M059J (cell line): Measurements from ENCODE around the gene PRRC2B. TPM values are rescaled to one million over a fixed set of nuclear protein-coding genes. Genes with fewer than 3 reads are reported as not detected.
"Not testable (repeated sequence)": the region's sequence is repeated elsewhere in the genome, so short reads cannot be mapped to it uniquely, and the experiment has no call there.

Experiments used
- DNase-seq: peaks from one replicate; pipeline ENCODE4 v3.0.0-alpha.2; 2012; ENCODE audit warnings: low read depth
- total RNA-seq: library from RNA; depleted of rRNA; stranded (reverse); fragments of >200 nt; shearing (Covaris generic); gene quantifications from 2 replicates; pipeline ENCODE4 v1.2.3, GENCODE V29; 2014

Gene PRRC2B
- total RNA-seq, 1 experiment from 2014 or later = 80.5 TPM

DNA sequence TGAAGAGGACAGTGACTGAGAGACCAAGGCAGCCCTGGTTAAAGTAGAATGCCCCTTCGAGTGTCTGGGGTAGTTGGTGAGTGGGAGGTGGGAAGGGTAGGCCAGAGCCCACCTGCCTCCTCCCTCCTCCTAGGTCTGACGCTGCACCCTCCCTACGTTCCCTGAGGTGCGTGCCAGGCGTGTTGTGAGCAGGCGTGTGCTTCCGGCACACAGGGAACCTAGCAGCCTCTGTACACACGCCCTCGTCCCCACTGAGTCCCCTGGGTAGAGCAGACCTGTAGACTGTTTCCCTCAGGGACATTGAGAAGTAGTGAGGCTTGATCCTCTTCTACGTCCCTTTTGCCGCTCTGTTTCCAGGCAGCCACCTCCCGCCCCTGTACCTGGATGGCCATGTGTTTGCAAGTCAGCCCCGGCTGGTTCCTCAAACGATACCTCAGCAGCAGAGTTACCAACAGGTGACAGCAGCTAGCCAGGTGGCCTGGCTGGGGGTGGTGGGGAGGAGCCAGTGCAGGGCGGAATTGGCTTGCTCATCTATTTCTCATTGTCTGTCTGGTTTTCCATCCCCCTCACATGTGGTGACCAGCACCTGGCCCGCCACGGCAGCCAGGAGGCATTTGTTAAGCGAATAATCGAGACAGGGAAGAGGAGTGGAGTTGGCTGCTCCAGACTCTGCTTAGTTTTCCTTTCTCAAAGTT lies 92.0 kb downstream of the PRRC2B start:
- no peak for DNase-seq

GRCh38 chr9:131487001-131487400 lies 93.1 kb downstream of the PRRC2B start:
- no peak for DNase-seq

DNA sequence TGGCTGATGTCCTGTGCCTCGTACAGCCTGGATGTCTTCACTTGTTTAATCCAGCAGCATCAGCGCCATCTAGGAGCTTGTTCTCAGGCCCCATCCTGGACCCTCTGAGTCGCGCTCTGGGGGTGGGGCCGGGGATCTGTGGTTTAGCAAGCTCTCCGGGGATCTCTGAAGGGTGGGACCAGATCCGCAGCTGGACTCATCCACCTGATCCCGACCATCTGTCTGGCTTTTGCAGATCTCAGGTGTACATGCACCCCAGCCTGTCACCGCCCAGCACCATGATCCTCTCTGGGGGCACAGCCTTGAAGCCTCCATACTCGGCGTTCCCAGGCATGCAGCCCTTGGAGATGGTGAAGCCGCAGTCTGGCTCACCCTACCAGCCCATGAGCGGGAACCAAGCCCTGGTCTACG lies 93.7 kb downstream of the PRRC2B start:
- no peak for DNase-seq

DNA sequence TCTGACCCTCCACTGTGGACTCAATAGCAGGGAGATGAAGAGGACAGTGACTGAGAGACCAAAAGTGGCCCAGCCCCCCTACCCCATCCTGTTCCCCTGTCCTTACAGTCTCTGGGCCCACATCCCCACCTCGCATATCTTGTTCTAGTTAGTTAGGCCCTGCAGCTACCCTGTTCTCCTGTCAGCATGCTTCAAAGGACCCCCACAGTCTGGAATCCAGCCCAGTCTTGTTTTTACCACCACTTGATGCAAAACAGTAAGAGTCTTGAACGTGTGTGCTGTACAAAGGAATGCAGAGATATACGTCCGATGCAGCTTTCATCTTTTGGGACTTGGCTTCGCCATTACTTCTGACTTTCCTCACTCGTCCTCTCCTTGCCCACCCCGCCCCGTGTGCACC lies 96.6 kb downstream of the PRRC2B start:
- DNase-seq = no peak

GRCh38 chr9:131491001-131491710 lies 97.3 kb downstream of the PRRC2B start:
- DNase-seq = no peak

DNA sequence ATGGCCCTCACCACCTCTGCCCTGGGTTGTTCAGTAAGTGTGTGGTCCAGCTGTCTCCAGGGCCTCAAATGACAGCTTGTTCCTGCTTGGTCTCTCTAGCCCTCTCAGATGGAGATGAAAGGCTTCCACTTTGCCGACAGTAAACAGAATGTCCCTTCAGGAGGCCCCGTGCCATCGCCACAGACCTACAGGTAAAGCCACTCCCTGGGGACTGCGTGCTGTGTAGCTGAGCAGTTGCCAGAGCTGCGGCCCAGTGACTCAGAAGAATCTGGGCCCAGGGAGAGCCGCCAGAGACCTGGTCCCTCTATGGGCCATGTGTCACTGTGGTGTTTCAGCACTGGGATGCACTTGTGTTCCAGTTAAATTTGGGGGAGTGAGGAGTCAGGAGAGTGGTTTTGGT lies 98.2 kb downstream of the PRRC2B start:
- no peak for DNase-seq

GRCh38 chr9:131494296-131494870 lies 100.5 kb downstream of the PRRC2B start:
- DNase-seq = no peak

DNA sequence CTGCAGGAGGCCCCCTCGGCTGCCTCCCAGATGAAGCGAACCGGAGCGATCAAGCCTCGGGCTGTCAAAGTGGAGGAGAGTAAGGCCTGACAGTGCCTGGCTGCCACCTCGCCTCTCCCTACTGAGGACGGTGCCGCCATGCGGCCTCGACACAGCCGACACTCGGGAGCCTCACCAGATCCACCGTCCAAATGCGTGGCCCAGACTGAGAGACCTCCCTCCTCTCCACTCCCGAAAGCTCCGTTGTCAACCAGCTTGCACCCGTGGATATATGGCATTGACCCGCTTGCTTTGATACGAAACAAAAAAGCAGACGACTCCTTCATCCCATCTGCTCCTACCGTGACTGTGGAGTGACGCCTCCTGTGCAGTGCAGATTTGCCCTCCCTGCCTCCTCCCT lies 101.9 kb downstream of the PRRC2B start:
- no peak for DNase-seq

- no peak for DNase-seq
Observed at GRCh38 chr9:131496844-131497405, 103.0 kb downstream of the PRRC2B start.

DNA sequence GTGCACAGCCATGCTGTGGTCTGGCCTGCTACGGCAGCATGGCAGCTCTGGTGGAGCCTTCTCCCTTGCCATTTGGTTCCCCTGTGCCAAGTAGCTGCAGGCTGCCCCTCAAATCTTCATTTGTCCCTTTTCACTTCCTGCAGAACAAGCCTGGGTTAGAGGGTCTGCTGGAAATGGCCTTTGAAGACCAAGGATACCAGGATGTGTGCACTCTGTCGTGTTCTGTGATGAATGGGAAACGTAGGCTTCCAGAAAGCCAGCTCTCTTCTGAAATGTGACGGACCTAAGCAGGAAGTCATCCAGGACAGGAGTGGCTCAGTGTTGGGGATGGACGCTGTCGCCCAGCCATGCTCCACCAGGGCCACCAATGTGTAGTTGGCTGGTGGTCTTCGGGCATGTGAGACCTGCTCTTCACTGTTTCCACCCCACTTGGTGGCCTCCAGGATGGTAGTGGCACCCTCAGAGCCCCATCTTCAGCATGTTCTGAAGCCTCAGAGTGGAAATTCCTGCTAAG lies 105.4 kb downstream of the PRRC2B start:
- no peak for DNase-seq

GRCh38 chr9:131500377-131500776 lies 106.5 kb downstream of the PRRC2B start:
- DNase-seq = peak; percentile 31

DNA sequence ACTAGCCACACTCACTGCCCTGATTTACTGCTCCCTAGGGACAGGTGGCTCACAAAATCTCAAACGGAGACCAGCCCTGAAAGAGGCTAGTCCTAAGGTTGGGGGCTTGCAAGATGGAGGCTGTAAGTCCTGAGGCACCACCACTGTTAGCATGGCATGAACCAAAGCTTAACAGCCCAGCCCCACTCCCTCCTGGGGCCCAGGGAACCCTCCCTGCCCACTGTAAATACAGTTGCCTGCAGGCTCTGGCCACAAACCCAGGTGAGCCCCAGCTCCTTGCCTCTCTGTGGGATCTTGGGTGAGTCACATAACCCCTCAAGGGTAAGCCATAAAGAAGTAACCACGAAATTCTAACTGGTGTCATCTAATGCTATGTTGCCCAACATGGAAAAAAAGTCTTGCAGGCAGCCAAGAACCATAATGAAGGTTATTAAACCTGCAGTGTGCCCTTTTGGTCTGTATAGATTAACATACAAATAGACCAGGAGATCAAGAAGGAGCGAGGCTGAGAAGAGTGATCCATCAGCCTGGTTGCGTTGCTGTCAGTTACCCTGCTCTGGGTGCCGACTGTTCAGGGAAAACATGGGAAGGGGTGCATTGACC lies 107.2 kb downstream of the PRRC2B start:
- peak; percentile 98 for DNase-seq

DNA sequence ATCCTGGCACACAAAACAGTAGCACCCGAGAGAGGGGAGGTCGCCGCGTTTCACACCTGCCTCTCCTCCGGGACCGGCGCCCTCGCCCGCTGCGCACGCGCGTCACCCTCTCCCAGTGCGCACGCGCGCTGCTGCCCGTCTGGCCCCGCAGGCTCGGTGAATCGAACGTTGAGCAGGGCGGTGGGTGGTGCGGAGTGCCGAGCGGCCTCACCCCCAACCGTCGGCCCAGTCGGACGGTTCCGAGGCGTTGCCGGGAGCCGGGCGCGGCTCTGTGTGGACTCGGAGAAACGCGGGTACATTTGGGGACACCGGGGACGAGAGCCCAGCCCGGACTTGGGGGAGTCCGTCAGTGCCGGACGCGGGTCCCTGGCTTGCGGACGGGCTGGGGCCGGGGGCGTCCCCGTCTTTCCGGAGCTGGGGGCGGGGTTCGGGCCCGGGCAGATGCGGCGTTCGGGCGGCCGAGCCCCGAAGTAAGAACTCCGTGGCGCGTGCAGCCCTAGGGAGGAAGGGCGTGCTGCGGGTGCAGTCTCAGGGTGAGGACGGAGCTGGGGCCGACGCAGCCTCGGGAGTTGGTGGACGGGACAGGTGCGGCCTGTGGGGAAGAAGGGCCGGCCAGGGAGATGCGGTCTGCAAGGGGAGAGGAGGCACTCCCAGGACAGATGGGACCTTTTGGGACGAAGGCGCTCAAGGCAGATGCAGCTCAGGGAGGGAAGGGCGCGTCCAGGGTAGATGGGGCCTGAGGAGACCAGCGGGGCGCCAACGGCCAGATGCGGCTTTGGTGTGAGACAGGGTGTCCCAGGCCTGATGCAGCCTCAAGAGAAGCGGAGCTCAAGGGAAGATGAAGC lies 109.1 kb downstream of the PRRC2B start, which contains the start of gene POMT1:
Gene POMT1 (plus strand): TSS at position 138 of the 845 bp plus-strand sequence. CDS start 1,301 bp downstream, outside the sequence.
- peak; percentile 85 for DNase-seq

GRCh38 chr9:131503626-131504465 lies 110.0 kb downstream of the PRRC2B start:
- DNase-seq = peak; percentile 77

DNA sequence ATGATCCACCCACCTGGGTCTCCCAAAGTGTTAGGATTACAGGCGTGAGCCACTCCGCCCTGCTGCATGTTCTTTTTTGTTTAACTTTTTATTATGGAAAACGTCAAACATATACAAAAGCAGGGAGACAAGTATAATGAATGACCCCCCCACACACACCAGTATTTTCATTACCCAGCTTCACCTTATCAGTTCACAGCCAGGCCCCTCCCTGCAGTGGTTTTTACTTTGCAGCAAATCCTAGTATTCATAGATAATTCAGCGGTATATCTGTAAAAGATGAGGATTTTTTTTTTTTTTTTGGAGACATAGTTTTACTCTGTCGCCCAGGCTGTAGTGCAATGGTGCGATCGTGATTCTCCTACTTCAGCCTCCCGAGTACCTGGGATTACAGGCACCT lies 111.1 kb downstream of the PRRC2B start:
- DNase-seq = no peak

- no peak for DNase-seq
Observed at GRCh38 chr9:131511416-131511815, 117.5 kb downstream of the PRRC2B start.

DNA sequence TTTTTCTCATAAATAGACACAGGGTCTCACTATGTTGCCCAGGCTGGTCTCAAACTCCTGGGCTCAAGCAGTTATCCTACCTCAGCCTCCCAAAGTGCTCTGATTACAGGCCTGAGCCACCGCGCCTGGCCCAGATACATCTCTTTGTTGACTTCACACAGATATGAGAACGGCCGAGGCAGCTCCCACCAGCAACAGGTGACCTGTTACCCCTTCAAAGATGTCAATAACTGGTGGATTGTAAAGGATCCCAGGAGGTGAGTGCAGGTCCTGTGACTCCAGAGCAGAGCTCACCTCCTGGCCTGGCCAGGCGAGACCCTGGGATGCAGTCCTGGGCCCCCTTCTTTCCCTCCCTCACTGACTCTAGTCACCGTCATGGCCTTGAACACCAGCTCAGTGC lies 118.0 kb downstream of the PRRC2B start:
- DNase-seq = no peak

DNA sequence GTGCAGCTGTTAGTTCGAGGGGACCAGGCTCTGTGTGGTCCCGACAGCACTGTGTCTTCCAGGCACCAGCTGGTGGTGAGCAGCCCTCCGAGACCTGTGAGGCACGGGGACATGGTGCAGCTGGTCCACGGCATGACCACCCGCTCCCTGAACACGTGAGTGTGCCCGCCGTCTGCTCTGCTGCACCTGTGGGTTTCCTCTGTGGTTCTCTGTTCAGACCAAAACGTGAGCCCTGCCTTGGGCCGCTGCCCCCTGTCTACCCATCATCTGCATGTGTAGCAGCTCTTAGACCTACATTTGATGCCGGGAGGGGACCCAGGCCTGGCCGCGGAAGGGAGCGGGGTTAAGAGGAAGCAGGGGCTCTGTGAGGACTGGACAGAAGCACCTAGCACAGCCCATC lies 119.3 kb downstream of the PRRC2B start:
- DNase-seq = no peak

DNA sequence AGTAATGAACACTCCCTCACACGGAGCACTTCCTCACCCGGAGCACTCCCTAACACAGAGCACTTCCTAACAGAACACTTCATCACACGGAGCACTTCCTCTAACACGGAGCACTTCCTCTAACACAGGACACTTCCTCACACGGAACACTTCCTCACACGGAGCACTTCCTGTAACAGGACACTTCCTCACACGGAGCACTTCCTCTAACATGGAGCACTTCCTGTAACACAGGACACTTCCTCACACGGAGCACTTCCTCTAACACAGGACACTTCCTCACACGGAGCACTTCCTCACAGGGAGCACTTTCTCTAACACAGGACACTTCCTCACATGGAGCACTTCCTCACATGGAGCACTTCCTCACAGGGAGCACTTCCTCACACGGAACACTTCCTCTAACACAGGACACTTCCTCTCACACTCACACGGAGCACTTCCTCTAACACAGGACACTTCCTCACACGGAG lies 121.7 kb downstream of the PRRC2B start:
- not testable (repeated sequence) for DNase-seq

GRCh38 chr9:131516100-131516499 lies 122.2 kb downstream of the PRRC2B start:
- no peak for DNase-seq
